RCC 7860 (cell line): ENCODE results near the gene POU3F2.

Source experiments
- DNase-seq: peaks from one replicate; pipeline ENCODE4 v3.0.0-alpha.2; 2015; ENCODE audit warnings: low spot score
- FAIRE-seq: peaks from 2 replicates; lab custom pipeline; 2012; peaks lifted over from hg19 to GRCh38; lab: Jason Lieb, UNC

POU3F2 gene

DNA sequence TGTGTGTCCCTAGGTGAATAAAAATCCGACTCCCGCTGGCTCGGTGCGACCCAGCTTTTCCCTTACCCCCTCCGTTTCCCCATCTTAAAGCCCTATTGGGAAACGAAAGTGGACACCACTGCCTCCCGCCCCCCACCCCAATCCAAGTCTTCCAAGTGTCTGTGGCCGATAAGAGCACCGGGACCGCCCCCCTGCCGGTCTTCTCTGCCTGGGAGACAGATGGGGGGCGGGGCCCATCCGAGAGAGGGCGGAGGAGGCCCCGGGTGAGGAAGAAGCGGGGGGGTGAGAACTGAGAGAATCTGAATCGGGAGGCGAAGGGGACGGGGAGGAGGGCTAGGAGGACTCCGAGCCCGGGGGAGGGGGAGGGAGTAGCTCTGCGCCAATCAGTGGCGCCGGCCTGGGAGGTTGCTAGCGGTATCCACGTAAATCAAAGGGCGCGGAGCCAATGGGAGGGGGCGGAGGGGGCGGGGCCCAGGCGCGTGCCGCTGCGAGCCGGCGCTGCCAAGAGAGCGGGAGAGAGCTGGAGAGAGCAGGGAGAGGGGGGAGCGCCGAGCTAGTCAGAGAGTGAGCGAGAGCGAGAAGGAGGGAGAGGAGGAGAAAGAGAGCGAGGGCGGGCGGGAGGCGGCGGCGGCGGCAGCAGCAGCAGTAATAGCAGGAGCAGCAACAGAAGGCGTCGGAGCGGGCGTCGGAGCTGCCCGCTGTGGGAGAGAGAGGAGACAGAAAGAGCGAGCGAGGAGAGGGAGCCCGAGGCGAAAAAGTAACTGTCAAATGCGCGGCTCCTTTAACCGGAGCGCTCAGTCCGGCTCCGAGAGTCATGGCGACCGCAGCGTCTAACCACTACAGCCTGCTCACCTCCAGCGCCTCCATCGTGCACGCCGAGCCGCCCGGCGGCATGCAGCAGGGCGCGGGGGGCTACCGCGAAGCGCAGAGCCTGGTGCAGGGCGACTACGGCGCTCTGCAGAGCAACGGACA, at the start of gene POU3F2:
TSS of gene POU3F2 (plus strand) at position 515 of the 972 bp plus-strand sequence. CDS start at position 815, 300 bp downstream.
- FAIRE-seq (no peak), DNase-seq (peak; percentile 33)

DNA sequence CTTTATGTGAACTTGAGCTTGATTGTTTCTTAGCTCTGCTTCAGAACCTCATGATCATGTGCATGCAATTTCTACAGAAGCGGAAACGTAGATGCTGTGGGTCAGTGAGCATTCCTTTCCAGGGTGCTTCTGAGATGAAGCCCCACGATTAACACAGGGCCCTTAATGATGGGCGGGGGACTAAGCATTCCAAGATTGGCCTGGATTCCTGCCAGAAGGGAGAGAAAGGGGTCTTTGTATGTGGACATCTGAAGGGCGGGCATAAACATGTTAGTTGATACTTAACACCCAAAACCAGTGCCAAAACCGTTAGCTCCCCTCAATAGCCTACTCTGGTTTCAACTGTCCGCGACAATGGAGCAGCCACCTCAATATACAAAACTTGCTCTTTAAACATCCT, 46.9 kb upstream of the POU3F2 start:
- DNase-seq: no peak
- FAIRE-seq: no peak

DNA sequence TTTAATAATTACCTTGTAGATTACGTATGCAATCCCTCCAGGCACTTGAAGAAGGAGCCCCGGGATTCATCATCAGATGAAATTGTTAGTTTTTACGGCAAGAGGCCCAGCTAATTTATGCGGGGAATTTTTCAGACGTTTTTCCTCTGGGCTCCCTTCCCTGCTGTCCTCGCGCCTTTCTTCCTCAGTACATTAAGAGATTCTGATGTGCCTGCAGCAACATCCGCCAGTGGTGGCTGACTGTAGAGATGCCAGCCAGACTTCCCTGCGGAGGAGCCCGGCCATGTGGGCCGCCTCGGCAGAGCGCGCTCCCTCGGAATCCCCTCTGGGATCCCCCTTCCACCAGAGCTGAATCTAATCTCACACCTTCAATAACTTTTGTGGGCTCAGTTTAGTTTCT, 46.4 kb upstream of the POU3F2 start:
- DNase-seq (no peak), FAIRE-seq (no peak)

DNA sequence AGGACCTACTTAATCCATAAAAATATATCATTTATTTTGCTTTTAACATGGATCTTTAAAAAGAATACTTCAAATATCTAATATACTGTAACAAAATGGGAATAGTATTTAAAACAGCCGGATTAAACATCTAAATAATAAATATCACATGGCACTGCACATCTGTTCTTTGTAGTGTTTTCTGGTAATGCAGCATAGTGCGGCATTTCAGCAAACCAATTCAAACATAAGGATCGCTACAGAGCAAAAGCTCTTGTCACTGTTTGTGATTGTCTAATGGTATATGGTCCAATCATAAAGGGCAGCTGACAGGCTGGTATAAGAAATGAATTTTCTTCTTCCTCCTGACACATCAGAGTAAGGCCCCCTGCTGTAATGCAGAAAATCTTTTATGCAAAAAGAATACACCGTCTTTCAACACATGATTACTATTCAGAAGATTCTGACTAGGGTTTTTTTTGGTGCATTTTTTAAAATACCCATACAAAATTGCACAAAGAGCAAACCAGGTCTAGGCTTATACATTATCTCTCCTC, 40.0 kb upstream of the POU3F2 start:
- no peak for FAIRE-seq
- DNase-seq: no peak

DNA sequence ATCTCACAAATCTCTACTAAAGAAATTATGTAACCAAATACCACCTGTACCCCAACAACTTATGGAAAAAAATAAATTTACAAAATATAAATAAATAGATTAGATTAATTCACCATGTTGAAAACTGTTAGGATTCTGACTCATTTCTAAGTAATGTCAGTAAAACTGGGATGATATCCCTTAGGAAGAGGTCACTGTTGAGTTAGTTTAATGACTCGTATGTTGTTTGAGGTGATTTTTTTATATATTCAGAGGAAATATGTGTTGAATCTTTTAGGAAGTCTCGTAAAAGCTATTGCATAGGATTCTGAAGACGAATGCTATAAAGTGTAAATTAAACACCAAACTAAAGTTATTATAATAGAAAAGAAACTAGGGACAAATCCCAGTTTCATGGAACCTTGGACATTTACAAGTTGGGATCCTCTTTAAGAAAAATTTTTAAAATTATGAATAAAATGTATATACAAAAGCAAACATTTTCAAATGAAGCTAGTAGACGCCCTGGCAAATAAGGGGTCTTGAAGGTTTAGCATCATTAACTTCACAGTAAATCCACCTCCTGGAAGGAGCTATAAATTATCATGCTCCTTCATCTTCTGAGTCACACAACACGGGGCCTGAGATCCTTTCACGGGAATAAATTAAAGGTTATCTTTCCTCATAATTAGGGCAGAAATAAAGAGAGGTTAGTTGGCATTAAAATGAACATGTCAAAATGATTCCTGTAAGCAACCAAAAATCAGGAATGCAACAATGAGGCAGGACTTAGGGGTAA, 37.0 kb upstream of the POU3F2 start:
- FAIRE-seq (no peak), DNase-seq (no peak)

DNA sequence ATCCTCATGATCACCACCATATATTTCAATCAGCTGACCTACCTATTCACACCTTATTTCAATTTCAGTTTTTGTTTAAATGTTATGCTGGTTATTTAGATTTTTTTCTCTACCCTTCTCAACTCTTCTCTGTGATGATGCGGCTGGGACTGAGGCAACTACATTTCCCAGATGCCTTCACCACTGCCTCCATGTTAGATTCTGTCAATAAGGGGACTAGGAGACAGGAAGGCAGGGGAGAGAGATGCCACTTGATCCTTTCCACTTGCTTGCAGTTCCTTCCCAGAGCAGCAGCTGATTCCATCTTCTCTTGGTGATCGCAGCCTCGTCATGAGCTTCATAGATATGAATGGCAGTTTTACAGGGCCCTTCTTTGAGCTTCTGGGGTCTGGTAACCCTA, 33.5 kb upstream of the POU3F2 start:
- no peak for DNase-seq

DNA sequence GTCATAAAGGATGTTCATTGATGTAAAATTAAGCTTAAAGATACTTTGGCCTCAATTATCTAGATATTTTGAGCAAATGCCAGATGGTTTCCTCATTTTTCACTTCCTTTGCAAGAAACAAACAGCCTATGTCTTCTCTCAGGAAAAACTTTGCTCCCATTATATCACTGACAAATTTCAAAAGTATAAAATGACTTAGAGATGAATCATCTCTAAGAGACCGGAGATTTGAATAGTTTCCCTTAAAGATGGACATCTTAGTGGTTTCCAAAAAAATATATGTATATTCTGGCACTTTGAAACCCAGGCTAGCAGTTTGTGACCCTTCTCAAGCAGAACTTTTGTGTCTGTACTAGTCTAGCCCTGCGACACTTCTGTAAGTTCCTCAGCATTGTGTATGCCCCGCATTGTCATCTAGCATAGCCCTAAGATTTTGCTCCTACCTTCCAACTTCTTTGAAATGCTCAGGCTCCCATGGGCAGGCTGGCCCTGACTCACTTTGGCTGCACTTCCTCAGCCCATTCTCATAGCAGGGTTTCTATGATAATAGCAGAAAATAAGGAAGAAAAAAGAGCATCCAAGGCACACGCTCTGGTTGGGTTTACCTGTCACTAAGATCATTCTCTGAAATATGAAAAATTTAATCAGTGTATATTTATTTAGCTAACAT, 25.7 kb upstream of the POU3F2 start:
- FAIRE-seq (no peak), DNase-seq (no peak)

More for the DNA sequence above, 33.5 kb upstream of the POU3F2 start:
- no peak for FAIRE-seq

DNA sequence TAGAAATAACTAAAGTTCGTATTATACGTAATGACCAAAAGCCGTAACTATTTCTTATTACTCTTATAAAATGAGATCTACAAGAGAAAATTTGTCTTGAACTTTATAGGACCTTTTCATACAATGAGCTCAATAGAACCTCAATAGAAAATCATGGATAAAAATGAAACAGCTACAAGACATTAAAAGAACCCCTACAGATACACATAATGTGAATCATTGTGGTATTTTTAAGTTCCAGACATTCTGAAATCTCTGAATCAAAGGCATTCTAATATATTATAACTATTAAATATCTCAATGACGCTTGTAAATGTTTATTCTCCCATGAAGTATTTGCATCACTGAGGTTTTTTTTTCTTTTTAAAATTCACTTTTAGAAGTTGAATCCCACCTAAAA, 22.2 kb upstream of the POU3F2 start:
- DNase-seq: no peak
- FAIRE-seq: no peak

DNA sequence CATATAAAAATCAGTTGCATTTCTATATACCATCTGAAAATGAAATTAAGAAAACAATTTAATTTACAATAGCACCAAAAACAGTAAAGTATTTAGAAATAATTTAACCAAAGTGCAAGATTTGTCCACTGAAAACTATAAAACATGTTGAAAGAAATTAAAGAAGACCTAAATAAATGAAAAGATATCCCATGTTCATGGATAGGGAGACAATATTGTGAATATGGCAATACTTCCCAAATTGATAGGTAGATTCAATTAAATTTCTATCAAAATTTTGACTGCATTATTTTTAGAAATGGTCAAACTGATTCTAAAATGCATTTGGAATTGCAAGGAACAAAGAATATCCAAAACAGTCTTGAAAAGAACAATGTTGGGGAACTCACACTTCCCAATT, 17.6 kb upstream of the POU3F2 start:
- FAIRE-seq: no peak

DNA sequence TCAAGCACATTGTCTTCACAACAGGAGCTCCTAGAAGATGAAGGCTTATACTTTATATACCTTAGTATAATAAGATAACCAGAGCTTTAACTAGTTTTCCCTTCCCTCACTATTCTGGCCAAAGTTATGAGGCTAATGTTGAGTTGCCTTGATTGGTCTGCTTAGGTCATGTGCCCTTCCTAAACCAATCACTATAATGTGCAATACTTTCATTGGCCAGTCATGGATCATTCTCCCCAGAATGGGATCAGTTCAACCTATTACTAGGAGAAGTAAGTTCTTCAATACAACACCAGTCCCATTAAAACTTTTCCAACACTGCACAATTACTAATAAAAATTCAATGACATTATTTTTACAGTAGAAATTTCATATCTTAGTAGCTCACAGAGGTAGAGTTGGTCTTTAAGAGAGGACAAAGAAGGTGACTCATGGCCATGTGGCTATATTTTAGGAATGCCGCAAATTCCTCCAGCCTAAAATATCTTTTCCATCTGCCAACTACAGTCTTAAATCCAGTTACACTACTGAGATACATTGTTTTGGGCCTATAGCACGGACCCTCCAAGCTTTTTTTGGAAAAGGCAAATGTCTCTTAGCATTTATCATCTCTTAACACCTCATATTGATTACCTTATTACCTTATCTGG, 12.5 kb upstream of the POU3F2 start:
- no peak for DNase-seq
- FAIRE-seq: no peak

More for the DNA sequence above, 17.6 kb upstream of the POU3F2 start:
- no peak for DNase-seq

DNA sequence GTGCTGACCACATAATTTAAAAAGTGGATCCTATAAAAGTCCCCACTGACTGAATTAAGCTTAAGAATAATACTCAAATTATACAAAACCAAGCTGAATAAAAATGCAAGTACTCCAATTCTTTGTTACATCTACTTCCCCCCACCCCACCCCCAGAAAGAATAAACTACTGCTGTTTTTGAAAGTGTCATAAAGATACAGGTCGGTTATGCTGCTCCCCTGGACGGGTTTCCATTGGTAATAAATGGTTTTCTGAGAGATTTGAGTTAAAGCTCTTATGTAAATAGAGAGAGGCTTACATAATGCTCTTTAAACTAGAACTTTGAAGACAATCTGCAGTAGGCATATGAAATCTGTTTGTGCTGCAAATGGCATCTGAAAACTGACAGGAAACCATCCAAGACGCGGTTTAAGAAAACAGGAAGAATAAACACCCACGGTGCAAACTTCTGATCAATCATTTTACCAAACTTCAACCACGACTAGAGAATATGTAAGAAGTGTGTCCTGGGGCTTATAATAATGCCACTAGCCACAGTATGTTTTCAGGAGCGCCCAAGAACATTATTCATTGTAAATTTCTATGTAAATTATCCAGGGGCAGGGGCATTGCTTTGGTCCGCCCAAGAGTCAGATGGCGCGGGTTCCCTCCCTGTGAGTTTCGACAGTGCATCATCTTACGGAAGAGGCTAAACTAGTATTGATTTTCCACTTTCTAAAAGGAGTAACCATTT, 10.8 kb upstream of the POU3F2 start:
- FAIRE-seq (no peak), DNase-seq (no peak)

DNA sequence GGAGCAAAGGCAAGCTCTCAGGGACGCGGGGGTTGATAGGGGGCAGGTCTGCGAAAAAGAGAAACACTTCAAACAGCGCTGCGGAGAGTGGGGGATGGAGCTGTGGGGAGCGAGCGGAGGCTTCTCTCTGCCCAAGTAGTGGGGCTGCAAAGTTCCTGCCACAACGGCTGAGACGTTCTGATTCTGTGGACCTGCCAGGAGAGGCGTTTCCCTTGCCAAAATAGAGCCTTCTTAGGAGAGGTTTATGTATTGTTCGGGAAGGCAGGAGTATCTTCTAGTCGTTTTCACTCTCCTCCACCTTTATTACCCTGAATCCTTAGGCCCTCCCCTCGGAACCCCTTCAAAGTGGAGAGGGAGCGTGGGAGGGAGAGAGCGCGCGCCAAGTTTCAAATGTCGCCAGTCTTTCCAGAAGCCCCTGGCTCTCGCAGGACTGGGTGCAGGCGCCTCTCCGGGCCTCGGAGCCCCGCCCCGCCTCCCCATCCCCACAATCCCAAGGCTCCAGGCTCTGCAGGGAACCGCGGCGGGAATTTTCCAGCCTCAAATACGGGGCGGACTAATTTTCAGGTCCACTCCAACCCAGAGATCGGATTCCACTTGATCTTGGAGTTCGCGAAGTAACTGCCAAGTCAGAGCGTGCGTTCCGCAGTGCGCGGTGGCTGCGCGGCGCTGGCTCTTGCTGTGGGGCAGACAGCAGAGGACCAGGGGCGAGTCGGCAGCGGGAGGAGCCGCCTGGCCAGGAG, 10.0 kb upstream of the POU3F2 start:
- DNase-seq (no peak), FAIRE-seq (no peak)

DNA sequence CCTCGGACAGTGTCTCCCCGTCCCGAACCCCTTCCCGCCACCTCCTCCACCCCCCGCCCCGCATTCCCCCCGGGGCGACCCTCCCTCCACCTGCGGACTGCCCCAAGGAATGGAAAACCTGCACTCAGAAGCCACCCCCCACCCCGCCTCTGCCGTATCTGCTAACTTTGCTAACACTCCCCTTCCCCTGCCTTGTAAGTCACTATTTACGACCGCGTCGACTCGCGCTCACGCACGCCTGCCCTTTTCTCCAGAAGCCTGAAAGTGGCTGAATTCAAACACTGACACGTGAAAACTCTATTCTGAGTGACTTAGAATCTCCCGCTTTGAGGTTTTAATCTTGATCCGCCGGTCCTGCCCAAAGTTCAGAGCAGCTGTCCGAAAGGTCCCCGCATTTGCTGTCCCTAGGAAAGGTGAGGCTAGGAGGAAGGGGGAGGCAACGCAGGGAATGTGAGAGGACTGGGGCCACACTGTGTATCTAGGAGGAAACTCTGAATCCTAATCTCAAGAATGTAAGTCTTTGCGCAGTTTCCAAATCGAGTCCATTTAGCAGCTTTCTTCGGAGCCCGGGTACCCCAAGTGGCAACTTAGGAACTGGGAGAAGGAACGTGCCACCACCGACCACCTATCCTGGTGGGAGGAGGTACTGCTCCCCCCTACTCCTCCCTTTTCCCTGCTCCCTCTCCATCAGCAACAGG, 9.3 kb upstream of the POU3F2 start:
- FAIRE-seq: no peak

DNA sequence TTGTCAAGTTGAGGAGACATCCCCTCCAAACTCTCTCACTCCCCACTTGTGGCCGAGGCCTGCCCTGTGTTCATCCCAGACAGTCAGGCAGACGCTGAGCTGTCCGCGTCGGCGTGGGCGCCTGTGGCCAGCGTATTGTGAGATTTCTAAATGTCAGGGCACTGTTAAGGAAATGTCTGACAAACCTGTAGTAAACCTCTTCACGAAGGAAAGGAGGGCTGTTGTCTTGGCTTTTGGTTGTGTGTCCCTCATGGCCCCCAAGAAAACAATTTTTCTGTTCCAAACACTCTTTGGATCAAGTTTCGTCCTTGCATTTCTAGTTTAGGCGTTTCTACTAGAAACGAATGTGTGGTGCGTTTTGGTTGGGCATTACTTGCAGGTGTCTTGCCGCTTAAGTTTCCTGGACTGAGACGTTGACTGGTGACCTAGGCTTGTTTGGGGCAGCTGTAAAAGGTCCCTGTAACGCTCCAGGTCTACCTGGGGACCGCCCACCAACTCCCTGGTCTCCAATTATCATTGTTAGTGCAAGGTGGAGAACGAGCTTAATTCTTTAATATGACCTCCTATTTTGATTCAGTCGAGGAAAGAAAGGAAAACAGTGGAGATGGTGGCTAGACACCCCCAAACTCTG, 8.7 kb upstream of the POU3F2 start:
- FAIRE-seq: no peak

More for the DNA sequence above, 9.3 kb upstream of the POU3F2 start:
- no peak for DNase-seq

DNA sequence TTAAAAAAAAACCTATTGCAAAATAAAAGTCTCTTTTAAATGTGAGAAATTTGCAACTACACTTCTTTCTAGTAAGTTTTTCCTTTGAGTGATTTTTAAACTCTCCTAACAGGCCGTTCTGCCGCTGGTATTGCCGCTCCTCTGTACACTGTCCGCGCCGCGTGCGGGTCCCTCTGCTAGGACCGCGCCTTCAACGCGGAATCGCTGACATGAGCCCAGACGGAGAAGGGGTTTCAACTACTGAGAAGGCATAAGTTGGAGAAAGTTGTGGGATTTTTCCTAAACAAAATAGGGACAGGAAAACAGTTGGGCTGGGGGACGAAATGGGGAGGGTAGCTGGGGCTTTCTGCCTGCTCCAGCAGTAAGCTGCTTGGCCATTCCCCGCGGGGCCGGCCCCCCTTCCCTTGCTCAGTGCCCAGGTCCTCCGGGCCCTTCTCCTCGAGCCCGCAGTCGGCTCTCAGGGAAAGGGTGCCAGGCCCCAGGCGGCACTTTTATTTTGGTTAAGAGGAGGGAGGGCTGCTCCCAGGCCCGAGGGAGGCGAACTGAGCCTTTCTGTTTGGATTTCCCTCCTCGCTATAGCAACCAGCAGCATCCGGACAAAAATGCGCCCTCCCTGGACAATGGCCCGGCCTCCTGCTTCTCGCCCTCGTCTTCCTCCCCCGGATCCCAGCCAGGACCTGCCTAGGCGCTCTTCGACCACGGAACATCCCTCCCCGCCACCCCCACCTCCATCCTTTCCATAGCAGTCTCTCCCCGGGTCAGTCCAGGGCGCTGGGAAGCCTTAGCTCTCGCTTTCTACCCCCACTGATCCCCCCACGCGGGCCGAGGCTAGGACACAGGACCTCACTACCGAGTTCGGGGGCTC, 6.8 kb upstream of the POU3F2 start:
- DNase-seq: no peak
- no peak for FAIRE-seq

More for the DNA sequence above, 8.7 kb upstream of the POU3F2 start:
- DNase-seq: no peak

DNA sequence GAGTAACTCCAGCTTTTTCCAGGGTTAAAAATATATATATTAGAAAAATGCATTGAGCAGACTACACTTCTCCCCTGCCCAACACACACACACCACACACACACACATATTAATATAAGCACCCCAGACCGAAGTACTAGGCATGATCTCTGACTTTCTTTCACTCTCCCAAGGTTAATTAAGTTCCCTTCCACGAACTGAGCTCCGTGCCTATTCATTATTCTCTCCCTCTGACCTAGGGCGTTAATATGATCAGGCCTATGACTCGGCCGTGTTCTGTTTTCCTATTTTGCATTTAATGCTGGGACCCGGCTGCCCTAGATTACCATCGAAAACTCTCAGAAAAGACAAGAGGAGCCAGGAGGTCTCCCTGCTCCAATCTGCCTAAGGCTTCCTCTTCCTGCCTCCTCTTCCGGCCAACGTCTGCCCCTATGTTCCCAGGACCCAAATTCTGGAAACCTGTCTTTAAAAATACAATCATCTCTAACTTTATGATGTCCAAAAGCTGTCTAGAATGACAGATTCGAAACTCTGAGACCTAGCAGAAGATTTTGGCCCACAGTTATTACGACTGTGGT, 6.1 kb upstream of the POU3F2 start:
- FAIRE-seq (no peak), DNase-seq (no peak)

DNA sequence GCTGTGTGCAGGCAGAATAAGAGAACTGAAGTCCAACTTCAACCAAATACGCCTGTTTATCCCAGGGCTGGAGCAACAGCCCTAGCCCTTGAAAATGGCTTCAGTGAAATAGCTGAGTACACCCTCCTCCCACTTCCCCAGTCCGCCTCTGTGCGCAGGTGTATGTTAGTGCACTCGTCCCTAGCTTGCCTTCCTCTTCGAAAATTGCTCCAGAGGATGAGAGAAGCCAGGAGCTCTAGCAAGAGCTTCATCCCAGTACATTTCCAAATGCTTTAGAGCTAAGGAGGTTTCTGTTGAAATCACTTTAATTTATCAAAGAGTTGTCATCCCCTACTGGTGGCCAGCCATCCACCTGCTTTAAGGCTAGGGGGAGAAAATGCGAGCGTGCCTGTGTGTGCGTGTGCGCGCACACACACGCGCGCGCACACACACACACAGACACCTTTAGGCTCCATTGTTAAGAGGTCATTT, 5.4 kb upstream of the POU3F2 start:
- DNase-seq (no peak), FAIRE-seq (no peak)
